NOMO-1 (cell line): Measurements from ENCODE around the gene ADCYAP1R1.

Experiments
- DNase-seq, 2 experiments: peaks; one replicate each; lab custom pipeline; 2025; ENCODE audit not compliant: unreplicated experiment in 2 of 2; lab: John Stamatoyannopoulos, UW

Gene ADCYAP1R1

DNA sequence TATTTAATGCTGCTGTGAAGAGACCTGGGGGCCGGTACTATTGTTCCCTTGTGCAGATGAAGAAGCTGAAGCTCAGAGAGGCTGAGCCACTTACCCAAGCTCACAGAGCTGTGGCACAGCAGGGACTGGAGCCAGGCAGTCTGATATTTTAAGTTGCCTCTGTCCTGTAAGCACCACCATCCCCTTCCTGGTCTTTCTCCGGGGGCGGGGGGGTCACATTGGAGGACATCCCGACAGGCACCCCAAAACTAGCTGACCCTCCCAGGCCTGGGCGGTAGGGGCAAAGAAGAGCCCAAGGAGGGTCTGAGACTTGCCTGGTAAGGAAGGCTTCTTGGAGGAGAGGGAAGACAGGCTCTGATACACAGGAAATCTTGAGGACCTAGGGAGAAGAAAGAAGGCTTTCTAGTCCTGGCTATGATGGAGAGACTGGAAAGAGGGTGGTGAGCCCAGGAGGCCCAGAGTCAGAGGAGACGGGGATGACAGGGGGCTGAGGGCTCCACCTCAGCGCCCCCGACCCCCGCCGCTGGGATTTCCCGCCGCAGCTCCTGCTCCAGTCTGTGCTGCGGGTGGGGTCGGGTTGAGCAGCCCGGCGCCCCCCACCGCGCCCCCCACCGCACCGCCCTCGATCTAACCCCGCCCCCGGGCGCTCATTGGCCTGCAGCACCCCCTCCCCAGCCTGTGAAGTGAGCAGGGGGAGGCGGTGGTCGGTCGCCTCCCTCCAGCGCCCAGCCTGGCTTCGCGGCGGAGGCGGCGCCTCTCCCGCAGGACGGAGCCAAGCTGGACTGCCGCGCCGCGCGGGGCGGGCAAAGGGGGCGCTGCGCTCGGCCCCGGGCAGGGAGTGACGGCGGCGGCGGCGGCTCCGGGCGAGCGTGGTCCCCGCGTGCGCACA is at the start of gene ADCYAP1R1:
Gene ADCYAP1R1, plus strand, starts transcription at position 711 of the 889 bp plus-strand sequence. CDS start 10,957 bp downstream, outside the sequence.
- DNase-seq: no peak

DNA sequence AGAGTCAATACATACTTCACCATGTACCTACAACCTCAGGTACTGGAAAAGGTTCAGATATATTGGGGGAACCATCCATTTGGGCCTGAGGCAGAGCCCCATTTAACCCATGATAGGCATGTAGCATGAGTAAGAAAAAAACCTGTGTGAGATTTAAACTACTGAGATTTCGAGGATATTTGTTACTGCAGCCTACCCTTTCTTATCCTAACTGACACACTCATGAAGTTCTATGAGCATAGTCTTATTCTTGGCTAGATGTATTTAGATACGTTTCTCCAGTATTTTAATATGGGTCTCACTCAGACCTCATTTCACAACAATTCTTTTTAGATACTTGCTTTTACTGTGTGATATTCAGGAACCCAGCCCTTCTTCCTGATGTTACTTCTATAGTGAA is 49.0 kb upstream of the ADCYAP1R1 start:
- DNase-seq: no peak

DNA sequence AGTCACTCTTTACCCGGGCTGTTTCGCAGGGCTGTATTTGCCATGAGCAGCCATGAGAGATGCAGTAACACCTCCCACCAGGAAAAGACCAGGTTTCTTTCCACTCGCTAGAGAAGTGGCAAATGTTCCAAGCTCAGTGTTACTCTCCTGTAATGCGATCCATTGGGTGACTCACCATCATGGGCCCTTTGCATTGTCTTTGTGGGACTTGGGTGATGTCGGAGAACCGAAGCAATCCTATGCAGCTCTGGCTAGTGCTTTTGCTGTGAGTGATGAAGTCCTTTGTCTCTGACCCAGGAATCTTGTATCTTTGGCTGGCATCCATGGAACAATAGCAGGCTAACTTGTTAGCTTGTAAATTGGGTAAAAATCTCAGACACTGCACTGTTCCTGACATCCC is 48.4 kb upstream of the ADCYAP1R1 start:
- no peak for DNase-seq

DNA sequence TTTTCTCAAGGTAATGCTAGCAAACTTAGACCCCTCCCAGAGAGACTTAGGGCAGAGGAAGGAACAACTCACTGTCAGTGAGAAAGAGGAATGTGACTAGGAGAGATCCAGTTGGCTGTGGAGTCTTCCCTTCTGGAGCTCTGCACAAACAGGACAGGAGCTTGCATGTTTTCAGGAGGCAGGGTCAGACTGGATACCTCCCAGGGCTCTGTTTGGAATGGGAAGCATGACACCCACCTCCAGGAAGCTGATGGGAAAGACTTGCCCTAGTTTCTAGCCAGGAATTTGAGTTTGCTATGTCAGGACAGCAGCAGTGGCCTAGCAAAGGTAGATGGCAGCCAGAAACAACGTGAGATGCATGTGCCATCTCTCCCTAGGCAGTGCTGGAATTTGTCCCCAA is 47.7 kb upstream of the ADCYAP1R1 start:
- DNase-seq: no peak

DNA sequence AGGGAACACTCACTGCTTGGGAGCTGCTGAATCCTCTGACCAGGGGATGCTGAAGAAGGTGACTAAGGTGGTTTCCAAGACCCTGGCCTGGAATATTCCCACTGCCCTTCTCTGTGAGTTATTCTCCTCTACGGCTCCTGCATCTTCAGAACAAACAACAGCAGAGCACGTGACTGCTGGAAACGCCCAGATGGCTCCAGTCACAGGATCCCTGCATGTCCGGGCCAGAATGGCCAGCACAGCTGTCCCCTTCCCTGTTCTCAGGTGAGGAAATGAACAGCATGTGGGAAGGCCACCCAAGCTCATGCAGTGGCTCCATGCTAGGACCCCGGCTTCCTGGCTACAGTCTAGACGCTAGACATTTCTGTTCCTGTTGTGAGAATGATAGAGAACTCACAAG is 45.3 kb upstream of the ADCYAP1R1 start:
- no peak for DNase-seq

DNA sequence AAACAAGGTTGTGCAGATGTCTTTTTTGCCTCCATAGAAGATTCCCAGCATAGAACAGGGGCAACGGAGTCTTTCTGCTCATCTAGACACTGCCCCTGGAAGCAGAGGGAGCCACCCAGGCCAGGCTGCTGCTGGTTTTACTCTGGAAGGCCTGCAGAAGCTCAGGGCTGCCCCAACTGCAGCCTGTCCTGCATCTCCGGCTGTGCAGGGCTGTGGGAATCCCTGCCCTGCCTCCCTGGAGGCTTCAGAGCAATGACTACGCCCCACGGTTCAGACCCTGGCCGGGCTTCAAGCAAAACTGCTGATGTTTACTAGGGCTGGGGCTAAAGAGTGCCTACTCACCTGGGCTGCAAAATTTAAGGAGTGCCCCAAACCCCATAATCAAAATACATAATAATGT is 44.5 kb upstream of the ADCYAP1R1 start:
- no peak for DNase-seq

DNA sequence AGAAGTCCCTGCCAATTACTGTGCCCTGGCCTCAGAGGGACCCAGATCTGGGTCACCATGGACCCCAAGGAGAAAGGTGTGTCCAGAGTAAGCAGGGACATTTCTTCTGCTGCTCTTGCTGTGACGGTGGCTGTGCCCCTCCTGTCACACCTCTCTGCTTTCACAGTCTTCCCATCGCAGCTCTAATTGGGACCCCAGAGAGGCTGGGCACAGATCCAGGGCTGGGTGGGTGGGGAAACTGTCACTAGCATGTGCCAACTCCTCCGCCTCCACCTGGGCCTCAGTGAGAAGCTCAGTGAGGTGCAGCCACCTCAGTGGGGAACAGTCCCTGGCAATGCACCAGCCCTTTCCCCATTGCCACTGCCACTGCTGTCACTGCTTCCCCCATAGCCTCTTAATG is 37.3 kb upstream of the ADCYAP1R1 start:
- DNase-seq: no peak

DNA sequence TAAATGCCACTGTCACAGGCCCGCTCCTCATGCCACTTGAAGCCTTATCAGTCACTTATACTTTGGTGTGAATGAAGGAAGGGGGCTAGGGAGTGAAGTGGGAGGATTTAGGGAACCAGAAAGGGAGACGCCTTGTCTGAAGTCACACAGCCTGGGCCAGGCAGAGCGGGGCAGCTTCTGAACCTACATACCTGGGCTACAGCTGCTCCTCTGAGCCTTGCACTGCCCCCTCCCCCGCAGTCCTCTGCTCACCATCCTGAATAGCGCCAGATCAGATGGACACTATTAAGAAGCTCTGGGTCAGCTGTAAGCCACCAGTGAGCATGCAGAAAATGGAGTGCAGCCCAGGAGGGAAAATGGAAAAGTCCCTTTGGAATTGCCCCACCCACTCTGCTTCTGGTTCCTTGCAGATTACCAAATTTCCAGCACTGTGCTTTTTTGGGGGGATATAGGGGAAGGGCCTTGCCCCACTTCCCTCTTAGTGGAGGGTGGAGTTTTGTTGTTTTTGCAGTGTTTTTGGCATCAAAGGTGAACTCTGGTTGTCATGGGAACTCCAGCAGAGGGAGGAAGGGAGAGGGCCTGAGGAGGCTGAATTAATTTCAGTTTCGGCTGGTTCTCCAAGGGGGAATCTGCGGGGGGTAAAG is 35.0 kb upstream of the ADCYAP1R1 start:
- DNase-seq: no peak

DNA sequence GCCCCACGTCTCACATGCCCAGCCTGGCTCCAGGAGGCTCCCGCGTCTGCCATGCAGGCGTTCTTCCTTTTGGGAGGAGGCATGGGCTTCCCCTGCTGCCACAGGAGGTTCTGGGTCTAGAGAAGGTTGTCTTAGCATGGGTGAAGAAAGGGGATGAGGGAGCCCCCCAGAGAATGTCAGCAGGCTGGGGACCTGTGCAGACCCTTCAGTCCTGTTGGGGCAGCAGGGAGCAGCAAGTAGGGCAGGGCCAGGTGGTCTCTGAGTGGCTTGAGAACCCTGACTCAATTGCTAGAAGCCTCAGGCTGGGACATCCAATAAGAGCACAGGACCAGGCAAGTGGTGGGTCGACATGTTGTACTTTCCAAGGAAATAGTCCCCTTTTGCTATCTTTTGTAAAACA is 34.4 kb upstream of the ADCYAP1R1 start:
- no peak for DNase-seq

DNA sequence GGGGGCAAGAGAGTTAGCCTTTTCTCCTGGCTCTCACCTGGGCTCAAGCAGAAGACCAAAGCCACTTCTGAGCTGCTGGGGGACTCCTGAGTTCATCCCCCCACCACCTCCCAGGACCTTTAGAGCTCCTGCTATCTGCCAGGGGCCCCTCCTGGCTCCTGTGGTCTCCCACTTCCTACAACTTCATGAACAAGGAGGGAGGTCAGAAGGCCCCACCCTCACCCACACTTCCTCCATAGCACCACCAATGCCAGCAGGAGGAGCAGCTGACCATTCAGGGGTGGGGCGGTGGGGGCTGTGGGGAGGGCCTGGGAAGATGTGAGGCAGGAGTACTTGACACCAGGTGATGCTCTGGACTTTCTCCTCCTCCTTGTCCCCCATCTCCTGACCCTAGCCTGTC is 32.6 kb upstream of the ADCYAP1R1 start:
- no peak for DNase-seq

DNA sequence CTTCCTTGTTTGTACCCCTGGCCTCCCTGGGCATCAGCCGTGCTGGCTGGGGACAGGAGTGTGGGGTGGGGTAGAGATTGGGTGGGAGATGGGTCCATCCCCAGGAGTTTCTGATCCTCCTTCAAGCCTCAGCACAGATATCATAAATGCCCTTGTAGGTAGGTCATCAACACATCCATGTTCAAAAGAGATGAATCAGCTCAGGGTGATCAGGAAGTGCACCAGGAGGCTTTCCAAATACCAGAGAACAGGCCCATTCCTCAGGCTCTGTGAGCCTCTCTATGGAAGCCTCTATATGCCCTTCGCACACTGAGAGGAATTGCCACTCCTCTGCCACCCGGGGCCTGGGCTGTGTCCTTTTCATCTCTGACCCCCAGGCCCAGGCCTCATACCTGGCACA is 31.9 kb upstream of the ADCYAP1R1 start:
- DNase-seq: no peak

DNA sequence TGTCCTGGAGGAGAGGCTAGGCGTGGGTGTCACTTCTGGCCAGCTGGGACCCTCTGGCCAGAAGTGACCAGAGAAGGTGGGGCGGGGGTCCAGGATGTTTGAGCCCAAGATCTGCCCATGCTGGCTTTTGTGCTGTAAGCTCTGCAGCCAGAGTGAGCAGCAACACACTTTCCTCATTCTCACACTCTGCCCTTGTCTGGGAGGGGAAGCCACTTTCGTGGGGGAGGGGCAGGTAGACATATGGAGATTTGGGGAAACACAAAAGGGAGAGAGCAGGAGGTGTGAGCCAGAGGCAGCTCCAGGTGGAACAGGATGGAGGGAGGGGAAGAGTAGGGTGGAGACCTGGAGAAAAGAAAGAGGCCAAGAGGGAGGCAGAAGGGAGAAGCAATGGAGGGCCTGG is 31.5 kb upstream of the ADCYAP1R1 start:
- DNase-seq: no peak

DNA sequence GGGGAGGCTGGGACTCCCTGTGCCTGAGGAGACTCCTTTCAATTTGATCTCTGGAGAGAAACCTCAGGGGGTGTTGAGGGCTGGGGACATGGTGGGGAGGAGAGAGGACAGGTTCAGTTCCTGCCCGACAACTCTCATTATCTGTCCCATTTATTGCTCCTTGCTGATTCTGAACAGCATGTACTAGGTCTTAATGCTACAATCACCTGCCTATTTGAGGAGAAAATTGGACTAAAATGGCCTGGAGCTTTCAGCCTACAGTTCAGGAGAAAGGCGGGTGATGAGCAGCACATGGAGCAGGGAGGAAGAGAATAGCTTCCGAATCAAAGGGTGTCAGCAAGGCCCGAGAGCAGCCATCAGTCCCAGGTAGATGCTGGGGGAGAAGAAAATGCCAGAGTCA is 30.0 kb upstream of the ADCYAP1R1 start:
- DNase-seq: no peak

DNA sequence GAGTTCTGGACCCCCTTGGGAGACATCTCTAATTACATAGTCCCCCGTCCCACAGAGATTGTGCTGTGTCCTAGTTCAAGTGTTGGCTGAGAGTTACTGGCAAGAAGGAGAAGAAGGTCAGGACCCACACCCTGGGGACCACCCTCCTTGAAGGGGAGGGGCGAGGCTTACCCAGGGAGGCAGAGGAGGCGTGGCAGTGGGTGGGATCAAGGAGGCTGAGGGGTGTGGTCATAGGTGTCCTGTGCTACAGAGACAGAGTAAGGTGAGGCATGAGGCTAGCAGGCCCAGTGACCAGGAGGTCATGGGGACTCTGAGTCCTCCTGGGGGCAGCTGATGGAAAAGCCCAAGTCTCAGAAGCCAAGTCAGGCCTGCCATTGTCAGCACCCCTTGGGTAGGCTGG is 29.4 kb upstream of the ADCYAP1R1 start:
- no peak for DNase-seq

DNA sequence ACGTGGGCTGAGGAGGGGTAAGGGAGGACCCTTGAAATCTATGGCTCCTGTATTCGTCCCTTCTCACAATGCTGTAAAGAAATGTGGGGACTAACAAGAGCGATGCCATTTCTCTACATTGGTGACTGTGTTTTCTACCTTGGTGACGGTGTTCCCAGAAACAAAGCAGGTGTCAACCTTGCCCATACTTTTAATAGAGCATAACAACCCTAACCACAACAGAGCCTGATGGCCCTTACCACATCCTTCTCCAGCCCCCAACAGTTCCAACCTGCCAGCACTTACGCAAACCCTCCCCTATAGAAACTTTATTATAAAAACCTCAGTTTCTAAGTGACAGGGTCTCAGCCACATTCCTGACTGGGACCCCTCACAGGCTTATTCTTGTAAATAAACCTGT is 28.2 kb upstream of the ADCYAP1R1 start:
- DNase-seq: no peak

DNA sequence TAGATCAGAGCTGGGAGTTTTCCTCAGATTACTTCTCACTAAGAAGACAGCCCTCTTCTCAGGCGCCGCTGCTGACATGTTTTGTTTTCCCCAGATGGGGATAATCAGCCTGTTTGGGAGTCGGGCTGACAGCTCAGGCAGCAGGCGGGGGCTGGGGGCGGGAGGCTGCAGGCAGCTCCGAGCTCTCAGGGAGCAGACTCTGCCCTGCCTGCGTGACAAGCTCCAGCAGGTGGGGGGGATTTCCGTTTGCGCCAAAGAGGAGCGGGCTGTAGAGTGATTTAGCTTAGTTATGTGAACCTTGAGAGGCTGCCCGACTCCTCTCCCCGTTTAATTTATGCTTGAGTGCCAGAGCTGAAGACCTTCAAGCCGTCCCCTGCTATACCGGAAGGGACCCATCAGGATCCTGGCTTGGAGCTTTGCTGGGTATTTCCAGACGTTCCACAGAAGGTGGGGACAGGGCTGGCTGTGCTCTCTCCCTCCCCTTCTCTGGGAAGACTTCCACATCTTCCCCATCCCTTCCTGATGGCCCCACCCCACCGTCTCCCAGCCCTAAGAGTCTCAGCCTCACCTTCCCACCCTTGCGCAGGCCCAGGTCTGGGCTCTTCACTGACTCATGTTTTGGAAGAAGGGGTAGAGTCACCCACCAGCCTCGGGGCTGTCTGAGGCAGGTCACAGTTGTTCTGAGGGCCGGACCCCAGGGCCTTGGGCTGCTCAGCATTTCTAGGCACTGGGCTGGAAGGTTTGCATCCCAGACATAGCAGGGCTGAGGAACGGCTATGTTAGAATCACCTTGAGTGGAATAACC is 24.7 kb upstream of the ADCYAP1R1 start:
- DNase-seq: no peak

DNA sequence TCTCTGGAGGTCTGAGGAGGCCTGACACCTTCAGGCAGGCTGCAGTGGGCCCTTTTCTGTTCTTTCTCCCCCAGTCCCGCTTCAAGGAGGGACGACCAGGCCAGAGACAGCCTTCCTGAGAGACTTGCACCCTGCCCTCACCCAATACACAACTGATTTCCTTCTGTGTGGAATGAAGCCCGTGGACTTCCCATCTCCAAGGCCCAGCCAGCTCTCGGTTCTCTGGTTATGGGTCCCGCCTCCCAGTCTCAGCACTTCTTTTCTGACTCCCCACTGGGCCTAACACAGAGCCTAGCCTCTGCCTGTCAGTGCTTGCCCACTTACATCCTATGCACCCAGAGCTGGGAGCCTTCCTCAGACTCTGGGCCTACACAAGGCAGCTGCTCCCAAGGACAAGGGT is 24.1 kb upstream of the ADCYAP1R1 start:
- DNase-seq: no peak

DNA sequence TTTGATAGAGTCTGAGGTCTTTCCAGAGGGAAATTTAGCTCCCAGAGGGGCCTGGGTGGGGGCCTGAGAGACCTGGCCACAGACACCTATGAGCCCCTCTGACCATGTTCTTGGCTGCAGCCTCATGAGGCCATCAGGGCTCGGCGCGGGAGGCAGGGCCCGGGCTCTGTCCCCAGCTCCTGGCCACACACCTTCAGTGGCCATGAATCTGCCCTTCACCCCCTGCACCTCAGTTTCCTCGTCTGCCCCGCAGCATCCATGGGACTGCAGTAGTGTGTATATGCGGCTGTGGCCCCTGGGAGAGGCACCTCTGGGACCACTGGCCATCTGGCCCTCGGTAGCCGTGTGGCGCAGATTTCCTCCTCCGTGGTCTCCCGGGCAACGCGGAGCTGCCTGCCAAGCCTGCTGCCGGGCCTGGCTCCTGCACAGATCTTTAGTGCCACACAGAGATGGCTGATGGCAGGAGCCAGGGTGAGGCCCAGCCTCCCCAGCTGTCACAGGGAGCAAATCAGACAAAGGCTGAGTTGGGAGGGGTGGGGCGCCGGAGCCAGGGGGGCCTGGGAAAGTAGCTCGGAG is 23.6 kb upstream of the ADCYAP1R1 start:
- no peak for DNase-seq

DNA sequence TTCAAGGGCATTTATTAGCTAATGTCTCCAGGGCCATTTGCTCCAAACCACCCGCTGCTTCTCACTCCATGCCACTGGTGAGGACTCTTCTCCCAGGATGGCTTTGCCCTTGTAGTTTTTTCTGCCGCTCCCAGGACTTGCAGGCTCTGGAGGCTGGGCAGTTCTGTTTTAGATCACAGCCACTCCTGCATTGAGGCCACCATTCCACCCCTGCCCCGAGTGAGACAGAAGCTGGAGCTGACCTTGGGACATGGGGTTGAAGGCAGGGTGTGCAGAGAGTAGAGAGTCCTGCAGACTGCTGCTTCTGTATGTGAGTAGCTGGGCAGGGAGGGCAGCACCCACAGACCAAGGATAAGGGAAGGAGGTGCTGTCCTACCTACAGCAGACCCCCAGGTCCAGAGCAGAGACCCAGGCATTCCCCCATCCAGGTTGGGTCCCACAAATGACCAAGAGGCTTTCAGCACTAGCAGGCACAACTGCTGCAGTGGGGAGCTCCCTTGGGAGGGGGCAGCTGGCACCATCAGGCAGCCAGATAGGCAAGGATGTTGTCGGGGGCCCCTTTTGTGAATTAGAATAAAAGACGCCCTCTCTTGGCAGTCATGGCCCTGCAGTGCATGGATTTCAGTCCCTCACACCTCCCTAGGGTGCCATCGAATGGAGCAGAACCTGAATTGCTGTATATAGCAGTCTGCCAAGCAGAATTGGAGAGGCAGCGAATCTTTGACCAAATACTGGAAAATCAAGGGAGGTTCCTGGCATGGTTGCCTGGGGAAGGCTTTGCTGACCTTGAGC is 22.7 kb upstream of the ADCYAP1R1 start:
- DNase-seq: no peak

DNA sequence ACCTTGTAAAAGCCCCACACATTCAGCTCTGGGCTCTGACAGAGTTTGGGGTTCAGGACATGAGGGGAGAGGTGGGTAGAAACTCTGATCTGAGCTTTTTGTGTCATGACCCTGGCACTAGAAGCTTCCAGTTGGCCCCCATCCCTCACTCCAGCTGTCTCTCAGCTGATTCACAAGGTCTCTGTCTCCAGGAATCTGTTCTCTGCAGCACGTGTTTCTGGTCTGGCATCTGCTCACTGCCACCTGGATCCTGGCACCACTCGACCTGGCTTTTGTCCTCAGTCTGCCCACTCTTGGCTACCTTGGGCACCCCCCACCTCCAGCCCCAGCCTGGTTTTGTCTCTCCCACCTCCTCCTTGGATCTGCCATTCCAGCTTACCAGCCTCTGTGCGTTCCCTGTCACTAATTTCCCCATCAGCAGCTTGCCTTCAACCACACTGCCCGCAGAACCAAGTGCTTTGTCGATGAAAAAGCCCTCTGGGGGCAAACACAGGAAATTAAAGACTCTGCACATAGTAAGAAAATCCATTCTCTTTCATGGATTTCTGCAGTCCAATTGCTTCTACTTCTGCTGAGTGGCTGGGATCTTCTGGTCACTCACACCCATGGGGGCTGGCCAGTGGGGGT is 18.3 kb upstream of the ADCYAP1R1 start:
- no peak for DNase-seq
